ENCODE data around the gene CAMTA1.

DNA sequence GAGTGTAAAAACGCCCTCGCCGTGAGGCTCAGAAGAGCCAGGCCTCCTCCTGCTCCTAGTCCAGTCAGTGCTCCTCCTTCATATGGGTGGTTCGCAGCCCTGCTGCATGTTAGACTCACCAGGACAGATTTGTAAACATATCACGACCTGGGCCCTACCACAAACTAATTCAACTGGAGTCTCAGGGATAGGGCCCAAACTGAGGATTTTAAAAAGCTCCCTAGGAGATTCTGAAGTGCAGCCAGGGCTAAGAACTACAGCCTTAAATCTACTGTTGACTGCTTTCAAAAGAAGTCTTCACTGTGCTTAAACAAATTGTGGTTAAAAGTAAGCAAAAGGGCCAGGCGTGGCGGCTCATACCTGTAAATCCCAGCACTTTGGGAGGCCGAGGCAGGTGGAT, 57.0 kb downstream of the CAMTA1 start:
- TF ChIP-seq, protein P1, sequence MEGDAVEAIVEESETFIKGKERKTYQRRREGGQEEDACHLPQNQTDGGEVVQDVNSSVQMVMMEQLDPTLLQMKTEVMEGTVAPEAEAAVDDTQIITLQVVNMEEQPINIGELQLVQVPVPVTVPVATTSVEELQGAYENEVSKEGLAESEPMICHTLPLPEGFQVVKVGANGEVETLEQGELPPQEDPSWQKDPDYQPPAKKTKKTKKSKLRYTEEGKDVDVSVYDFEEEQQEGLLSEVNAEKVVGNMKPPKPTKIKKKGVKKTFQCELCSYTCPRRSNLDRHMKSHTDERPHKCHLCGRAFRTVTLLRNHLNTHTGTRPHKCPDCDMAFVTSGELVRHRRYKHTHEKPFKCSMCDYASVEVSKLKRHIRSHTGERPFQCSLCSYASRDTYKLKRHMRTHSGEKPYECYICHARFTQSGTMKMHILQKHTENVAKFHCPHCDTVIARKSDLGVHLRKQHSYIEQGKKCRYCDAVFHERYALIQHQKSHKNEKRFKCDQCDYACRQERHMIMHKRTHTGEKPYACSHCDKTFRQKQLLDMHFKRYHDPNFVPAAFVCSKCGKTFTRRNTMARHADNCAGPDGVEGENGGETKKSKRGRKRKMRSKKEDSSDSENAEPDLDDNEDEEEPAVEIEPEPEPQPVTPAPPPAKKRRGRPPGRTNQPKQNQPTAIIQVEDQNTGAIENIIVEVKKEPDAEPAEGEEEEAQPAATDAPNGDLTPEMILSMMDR (IDR thresholded peaks at IDR 0.05; ENCODE audit: insufficient read depth, low read depth, low read length) = no peak
- no peak for TF ChIP-seq EZH2 (IDR thresholded peaks at IDR 0.05; ENCODE audit: insufficient read depth, low read length)

Data from astrocyte (in vitro differentiated cells and primary cell).